ENCODE measurements around the gene CTF1. TPM values are rescaled to one million over a fixed set of nuclear protein-coding genes. Genes with fewer than 3 reads are reported as not detected.
"Not testable (repeated sequence)": the region's sequence is repeated elsewhere in the genome, so short reads cannot be mapped to it uniquely, and the experiment has no call there.

The CTF1 gene, protein sequence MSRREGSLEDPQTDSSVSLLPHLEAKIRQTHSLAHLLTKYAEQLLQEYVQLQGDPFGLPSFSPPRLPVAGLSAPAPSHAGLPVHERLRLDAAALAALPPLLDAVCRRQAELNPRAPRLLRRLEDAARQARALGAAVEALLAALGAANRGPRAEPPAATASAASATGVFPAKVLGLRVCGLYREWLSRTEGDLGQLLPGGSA
- total RNA-seq: 2.1 TPM

DNA sequence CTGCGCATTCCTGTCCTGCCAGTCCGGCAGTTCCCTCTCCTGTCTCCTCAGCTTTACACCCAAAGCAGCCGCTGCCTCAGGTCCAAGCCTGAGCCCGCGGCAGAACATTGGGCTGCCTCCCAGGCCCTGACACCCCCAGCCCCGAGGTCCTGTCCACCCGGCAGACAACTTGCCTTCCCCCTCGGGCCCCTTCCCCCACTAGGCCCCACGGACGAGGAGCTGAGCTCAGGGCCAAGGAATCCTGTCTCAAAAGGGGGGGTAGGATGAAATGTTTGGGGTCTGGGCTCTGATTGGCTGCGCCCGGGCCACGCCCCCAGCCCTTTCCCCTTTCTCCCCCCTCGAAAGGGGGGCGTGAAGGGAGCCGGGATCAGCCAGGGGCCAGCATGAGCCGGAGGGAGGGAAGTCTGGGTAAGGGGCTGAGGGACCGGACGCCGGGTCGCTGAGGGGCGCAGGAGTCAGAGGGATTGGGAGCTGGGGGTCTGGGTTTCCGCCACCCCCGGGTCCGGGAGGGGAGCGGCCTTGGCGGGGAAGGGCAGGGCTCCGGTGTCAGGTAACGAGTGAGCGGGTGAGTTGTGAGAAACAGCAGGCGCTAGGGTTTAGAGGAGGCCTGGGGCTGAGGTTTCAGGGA, at the start of gene CTF1:
Gene CTF1, plus strand, starts transcription at position 354 of the 628 bp plus-strand sequence. Its CDS starts 30 bp downstream, at position 384.
- DNase-seq: peak; percentile 96

DNA sequence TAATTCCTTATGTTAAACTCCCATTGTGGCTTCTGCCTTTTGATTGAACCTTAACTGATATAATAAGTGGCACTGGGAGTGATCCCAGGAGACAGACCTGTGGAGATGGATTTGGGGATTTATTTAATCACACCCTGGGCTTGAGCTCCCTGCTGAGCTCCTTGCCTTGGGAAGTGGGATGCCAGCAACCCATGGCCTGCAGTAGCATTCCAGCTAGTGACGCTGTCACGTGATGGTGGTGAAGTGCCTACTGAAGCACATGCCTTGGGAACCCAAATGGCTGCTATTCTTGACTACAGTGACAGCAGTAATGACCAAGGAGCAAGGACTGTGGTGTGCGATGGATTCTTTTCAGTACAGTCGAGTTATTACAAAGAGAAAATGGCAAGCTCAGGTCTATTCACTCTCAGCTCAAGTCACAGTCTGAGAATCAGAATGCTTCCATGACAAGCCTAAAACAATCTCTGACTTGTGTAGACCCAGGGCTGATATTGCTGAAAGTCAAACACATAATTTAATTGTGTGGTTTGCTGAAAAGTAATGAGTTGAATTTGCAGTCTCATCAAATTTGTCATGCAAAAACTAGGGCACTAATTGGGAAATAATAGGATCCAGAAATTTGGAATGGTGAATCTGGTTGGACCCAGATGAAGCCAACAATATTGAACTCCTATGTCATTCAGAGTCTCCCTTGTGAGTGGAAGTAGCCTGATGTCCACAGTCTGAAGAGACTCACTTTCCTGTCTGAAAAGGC, 49.6 kb upstream of the CTF1 start:
- no peak for DNase-seq

DNA sequence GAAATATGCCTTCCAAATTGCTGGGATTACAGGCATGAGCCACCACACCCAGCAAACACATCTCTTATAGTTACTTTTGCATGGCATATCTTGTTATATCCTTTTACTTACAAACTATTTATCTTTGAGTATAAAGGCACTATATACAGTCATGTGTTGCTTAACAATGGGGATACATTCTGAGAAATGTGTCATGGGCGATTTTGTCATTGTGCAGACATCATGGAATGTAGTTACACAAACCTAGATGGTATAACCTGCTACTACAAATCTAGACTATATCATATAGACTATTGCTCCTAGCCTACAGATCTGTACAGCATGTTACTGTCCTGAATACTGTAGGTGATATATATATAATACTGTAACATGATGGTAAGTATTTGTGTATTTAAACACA, 46.2 kb upstream of the CTF1 start:
- DNase-seq: no peak

DNA sequence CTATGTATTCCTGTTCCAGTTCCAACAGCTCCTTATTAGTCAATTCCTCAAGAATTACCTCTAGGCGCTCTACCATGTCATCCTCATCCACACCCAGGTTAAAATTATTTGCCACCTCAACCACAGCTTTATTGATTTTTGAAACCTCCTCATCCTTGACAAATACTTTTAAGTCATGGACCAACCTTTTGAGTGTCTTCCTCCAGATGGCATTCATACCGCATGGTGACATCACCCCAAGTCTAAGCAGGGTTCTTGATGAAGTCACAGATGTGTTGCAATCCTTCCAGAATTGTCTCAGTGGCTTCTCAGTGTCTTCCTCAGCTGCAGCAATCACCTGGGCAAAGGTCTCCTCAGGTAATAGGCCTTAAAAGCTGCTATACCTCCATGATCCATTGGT, 42.7 kb upstream of the CTF1 start:
- no peak for DNase-seq

DNA sequence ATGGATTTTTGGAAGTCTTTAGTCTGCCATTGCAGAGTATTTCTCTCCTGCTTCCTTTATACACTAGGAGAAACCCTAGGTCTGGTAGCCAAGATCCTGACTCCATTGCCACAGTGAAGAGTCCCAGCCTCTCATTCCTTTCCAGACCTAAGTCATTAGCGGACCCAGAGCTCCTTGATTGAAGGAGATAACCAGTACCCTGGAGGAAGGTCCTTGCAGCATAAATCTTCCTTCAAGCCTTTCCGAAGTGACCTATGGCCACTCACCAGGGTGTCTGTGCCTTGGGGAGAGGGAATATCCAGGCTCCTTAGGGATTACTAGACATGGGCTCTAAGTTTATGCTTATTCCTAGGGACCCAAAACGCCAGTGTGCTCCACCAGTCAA, 38.3 kb upstream of the CTF1 start:
- DNase-seq: no peak

DNA sequence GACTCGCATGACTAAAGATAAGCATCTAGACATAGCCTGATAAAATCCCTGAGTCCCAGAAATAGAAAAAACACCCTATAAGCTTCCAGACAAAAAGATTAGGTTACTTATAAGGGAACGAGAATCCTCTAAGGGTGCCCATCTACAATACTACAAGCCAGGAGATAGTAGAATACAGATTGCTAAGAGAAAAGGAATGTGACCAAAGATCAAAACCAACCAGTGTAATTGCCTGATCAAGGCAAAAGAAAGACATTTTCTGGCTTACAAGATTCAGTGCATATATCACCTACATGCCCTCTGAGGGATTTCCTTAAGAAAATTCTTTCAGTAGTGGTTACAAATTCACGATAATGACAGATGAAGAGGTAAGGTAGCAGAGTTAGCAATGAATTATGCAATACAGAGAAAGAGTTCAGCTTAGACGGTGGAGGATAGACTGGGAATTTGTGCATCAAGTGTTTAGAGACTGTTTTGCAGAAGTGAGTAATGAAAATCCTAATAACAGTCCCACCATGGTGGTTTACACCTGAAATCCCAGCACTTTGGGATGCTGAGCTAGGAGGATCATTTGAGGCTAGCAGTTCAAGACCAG, 37.5 kb upstream of the CTF1 start:
- DNase-seq: no peak

DNA sequence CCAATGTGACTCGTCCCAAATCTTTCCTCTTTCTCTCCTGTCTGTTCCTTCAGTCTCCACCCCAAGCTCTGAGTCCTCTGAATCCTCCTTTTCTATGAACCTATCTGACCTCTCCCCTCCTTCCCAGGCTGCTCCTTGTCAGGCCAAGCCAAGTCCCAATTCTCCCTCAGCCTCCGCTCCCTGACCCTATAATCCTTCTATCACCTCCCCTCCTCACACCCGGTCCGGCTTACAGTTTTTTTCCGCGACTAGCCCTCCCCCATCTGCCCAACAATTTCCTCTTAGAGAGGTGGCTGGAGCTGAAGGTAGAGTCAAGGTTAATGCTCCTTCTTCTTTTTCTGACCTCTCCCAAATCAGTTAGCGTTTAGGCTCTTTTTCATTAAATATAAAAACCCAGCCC, 35.7 kb upstream of the CTF1 start:
- not testable (repeated sequence) for DNase-seq

DNA sequence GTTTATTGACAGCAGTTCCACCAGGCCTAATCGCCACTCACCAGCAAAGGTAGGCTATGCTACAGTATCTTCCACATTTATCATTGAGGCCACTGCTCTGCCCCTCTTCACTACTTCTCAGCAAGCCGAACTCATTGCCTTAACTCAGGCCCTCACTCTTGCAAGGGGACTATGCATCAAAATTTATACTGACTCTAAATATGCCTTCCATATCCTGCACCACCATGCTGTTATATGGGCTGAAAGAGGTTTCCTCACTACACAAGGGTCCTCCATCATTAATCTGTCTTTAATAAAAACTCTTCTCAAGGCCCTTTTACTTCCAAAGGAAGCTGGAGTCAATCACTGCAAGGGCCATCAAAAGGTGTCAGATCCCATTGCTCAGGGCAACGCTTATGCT, 33.2 kb upstream of the CTF1 start:
- not testable (repeated sequence) for DNase-seq

DNA sequence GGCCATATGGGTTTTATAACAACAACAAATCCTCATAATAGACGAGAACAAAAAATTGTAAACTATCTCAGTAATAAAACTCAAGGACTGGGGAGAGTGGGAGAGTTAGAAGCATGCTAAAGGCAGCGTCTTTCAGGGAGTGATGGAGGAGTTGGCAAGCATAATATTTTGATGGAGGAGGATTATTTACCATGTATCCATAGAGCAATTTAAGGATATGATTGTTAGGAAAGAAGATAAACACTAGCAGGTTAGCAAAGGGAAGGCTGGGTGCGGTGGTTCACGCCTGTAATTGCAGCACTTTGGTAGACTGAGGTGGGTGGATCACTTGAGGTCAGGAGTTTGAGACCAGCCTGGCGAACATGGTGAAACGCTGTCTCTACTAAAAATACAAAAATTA, 30.4 kb upstream of the CTF1 start:
- DNase-seq: no peak

DNA sequence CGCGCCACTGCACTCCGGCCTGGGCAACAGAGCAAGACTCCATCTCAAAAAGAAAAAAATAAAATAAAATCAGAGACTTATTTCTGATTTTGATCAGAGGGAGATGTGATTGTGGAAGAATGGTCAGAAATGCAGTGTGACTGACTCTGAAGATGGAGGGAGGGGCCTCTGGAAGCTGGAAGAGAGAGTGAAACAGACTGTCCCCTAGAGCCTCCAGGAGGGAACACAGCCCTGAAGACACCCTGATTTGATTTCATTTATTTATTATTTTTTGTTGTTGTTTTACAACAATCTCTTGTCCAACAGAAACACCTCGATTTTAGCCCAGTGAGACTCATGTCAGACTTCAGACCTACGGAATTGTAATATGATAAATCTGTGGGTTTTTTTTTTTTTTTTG, 28.7 kb upstream of the CTF1 start:
- no peak for DNase-seq

DNA sequence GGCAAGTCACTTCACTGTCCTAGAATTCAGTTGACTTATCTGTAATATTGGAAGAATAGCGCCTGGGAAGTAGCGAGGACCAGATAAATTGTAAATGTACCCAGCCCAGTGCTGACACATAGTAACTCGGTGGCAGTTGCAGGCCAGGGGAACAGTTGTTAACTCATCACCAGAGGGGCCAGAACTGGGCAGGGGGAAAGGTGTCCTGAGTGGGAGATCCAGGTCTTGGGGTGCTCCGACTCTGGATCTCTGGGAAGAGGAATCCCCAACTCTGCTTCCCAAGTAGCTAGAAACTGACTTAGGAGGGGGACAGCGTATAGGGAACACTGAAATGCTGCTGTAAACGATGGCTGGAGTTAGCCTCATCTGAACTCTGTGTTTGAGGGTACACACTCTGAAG, 25.5 kb upstream of the CTF1 start:
- no peak for DNase-seq

DNA sequence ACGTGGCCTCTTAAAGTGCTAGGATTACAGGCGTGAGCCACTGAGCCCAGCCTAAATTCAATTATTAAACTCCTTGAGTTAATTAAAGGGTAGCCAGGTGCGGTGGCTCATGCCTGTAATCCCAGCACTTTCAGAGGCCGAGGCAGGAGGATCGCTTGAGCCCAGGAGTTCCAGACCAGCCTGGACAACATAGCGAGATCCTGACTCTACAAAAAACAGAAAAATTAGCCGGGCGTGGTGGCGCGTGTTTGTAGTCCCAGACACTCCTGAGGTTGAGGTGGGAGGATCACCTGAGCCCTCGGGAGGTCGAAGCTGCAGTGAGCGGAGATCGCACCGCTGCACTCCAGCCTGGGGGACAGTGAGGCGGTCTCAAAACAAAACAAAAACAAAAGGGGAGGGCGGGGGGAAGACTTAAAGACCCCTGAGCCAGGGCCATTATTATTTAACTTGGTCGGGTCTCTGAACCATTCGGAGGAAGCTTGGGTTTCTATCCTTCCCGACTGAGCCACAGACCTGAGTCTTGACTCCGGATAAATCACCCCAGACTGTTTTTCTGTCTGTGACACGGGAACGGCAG, 22.1 kb upstream of the CTF1 start:
- no peak for DNase-seq

DNA sequence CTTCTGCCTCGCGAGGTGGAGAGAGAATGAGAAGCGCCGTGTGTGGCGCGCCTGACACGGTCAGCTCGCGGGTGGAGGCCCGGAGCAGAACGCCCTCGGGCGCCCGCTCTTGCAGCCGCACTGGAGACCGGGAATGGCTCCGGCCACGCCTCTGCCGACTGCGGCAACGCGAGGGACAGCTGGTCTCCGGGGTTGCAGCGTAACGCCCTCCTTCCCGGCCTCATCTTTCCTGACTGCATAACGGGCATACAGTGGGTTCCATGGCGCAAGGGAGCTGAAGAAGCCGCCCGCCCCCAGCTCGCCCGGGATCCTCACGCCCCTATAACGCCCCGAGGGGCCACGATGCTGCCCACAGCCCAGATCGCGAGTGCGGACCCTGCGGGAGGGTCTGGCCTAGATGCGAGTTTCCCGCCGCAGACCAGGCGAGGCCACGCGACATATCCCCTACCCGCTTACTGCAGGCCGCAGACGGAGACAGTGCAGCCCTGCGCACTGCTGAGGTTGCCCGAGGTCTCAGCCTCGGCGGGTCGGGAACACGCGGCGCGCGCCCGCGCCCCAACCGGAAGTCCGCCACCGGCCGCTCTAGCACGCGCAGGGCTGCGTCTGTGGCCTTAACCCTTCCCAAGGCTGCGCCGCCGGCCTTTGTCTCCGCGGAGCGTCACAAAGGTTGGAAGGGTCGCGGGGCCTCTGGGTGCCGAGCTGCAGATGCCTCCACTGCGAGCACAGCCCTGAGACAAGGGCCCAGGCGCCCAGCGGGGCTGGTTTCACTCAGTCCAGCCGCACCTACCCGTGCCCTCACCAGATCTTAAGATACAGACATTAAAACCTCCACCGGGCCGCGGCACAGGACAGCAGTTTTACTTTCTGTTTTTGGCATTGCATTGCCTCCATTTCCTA, 21.3 kb upstream of the CTF1 start:
- peak; percentile 95 for DNase-seq

DNA sequence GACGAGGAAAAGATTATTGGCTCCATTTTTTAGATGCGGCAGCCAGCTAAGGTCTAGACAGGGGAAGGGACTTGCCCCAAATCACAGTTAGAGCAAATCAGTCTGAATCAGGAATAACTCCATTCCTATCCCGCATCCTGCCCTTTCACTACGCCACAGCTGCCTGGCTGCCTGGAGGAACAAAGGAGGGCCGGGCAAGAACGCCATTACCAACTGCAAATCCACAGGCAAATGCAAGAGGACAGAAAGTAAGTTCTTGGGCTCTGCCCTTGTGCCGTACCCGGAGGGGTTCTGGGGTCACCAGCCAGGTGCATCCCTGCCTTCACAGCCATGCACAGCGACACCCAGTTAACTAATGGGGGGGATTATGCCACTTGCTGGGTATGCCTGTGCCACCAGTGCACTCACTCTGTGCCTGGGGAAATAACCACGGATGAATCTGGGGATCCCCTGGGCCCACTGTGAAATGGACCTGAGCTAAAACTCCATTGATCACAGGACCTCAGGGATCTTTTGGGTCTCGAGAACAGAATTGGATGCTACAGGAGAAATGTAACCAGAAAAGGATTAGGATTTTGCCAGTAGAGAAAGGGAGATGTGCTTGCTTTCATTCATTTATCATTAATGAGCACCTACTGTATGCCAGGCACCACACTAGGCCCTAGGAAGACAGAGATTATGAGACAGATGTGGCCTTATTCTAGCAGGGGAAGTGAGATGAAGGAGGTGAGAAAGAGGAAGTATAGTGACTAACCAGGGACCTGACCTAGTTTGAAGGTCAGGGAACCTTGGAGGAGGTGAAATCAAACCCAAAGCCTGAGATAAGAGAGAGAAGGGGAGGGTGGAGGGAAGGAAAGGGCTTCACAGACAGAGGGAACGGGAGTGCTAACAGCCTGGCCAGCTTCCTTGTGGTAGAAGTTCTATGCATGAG, 20.3 kb upstream of the CTF1 start:
- DNase-seq: peak; percentile 48

DNA sequence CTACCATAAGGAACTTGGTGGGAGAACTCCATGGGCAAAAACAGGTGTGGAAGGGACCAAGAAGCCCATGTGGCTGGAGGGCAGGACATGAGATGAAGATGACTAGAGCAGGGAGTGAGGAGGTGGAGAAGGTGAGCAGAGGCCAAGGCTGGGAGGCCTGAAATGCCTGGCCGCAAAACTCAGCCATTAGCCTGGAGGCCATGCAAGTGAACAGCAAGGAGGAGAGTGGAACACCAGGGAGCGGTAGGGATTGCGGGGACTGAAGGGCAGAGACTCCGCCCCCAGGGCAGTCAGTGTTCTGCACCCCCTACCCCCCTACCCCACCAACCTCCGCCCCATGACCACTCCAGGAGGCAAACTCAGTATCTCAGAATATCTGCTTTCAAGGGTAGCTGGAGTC, 19.5 kb upstream of the CTF1 start:
- DNase-seq: no peak

DNA sequence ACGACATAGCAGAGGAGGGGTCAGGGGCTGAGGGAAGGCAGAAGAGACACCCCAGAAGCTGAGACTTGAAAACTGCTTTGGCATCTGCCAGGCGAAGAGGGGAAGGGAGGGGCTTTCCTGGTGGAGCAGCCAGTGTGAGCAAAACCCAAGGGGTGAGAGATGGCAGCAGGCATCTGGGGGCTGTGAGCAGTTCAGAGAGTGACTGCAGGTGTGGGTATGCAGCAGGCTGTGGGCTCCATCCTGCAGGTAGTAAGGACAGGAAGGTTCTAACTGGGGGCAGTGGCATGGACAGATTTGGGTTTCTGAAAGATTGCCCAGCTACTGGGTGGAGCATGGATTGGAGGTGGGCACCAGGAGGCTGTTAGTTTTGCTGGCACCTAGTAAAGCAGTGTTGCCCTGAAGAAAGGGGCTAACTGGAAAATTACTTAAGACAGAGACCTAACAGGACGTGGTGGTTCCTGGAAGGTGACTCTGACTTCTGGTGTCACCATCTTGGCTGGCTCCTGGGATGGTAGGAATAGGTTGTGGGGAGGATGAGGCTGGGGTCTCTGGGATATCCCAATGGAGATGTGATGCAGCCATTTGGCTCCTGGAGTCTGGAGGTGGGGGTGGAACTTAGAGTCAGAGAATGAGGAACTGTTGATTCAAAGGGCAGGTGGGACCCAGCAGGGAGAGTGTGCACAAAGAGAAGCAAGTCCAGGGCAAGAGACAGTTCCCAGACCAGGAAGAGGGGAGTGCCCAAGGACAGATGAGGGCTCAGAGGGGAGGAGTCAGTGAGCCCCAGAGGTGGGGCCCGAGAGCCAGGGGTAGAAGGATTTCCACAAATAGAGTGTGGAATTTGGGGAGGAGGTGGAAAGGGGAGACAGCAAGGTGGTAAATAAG, 13.7 kb upstream of the CTF1 start:
- no peak for DNase-seq

DNA sequence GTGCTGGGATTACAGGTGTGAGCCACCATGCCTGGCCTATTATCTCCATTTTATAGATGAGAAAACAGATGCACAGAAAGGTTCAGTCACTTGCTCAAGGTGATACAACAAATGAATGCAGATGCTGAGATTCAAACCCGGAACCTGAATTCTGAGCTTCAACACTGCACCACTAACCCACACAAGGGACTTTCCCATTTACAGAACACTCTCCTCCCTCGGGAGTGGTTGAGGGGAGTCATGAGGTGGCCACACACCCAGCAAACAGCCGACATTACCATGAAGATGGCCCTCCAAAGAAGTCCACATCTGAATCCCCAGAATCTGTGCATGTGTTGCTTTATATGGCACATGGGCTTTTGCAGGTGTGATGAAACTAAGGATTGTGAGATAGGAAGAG, 11.7 kb upstream of the CTF1 start:
- DNase-seq: no peak

DNA sequence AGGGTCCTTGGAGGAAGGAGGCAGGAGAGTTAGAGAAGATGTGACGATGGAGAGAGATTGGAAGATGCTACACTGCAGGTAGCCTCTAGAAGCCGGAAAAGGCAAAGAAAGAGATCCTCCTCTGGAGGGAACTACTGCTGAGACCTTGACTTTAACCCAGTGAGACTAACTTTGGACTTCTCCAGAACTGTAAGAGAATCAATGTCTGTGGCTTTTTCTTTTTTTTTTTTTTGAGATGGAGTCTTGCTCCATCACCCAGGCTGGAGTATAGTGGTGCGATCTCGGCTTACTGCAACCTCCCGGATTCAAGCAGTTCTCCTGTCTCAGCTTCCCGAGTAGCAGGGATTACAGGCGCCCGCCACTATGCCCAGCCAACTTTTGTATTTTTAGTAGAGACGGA, 11.2 kb upstream of the CTF1 start:
- DNase-seq: no peak

DNA sequence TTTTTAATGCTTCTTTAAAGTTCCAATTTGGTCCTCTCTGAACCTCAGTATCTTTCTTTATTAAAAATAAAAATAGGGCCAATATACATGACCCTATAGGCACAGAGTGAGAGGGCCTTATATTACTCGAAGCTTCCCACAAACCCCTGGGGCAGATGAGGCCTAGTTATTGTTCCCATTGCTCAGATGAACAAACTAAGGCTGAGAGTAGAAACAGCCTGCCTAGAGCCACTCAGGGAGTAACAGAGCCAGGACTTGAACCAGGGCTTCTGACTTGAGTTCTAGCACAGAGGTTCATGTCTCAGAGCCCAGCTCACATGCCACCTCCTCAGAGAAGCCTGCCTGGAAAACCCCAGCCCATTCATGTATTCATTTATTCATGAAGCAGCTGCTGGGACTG, 10.3 kb upstream of the CTF1 start:
- DNase-seq: no peak

DNA sequence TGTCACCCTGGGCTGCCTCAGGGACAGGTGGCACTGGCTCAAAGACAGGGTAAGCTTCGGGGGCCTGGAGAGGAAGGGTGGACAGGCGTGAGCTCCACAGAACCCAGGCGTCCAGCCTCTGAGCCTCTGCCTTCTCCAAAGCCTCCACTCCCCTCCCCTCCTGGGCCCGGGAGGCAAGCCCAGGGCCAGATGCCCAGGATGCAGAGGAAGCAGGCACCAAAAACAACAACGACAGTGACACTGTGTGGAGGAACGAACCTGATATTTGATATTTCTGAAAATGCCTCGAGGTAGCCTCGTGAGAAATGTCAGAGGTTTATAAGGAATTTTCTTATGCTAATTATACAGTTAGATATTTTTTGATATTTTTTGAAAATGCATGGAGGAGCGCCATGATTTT, 8.5 kb upstream of the CTF1 start:
- DNase-seq: no peak
